Upper lobe of left lung (tissue), 6 donors: Measurements from ENCODE around the gene TAF3. TPM values are rescaled to one million over a fixed set of nuclear protein-coding genes. Genes with fewer than 3 reads are reported as not detected.

Experiments used
- ATAC-seq, 2 donors: fragments of 200-7000 bp; cut with Tn5 transposase; one replicate each; pipeline ENCODE4 v1.9.1; 2022; ENCODE audit warnings: mild to moderate bottlenecking in 2 of 2, moderate library complexity in 2 of 2; ENCODE audit not compliant: low FRiP score in 2 of 2
- DNase-seq, 2 donors: peaks; one replicate each; pipeline ENCODE4 v3.0.0-alpha.2; 2019 to 2020
- H3K27ac ChIP-seq, 4 donors: fragments of 200-600 bp; sonication (generic); one replicate each; pipeline ENCODE4 v1.5.1; 2016 to 2019
- H3K27me3 ChIP-seq, 4 donors: fragments of 200-600 bp; sonication (generic); one replicate each; pipeline ENCODE4 v1.5.1; 2017 to 2019
- H3K36me3 ChIP-seq, 4 donors: fragments of 200-600 bp; sonication (generic); one replicate each; pipeline ENCODE4 v1.5.1; 2016 to 2019
- H3K4me1 ChIP-seq, 4 donors: fragments of 200-600 bp; sonication (generic); one replicate each; pipeline ENCODE4 v1.5.1; 2018 to 2019
- H3K4me3 ChIP-seq, 4 donors: fragments of 200-600 bp; sonication (generic); one replicate each; pipeline ENCODE4 v1.5.1; 2017 to 2019; ENCODE audit warnings: mild to moderate bottlenecking in 2 of 4, moderate library complexity in 1 of 4
- H3K9me3 ChIP-seq, 4 donors: fragments of 200-600 bp; sonication (generic); one replicate each; pipeline ENCODE4 v1.5.1; 2018 to 2019
- CTCF ChIP-seq, 6 experiments: fragments of 450-650 bp in 4 of 6; fragments of 200-600 bp in 2 of 6; sonication (generic) in 2 of 6; IDR thresholded peaks; one replicate each; pipeline ENCODE4 v1.5.1; 2016 to 2019; ENCODE audit warnings: antibody characterized with exemption in 6 of 6
- EP300 ChIP-seq, 4 donors: sonication (generic); formaldehyde crosslinking; IDR thresholded peaks; one replicate each; pipeline ENCODE4 v1.5.1; 2017; ENCODE audit warnings: antibody characterized with exemption in 4 of 4, control low read depth in 2 of 4
- POLR2A ChIP-seq, 4 donors: fragments of 450-650 bp; IDR thresholded peaks; one replicate each; pipeline ENCODE4 v1.5.1; 2016 to 2017; ENCODE audit warnings: antibody characterized with exemption in 4 of 4, mild to moderate bottlenecking in 2 of 4
- POLR2AphosphoS5 ChIP-seq, 2 donors: sonication (generic); formaldehyde crosslinking; IDR thresholded peaks; one replicate each; pipeline ENCODE4 v1.5.1; 2017; ENCODE audit warnings: antibody characterized with exemption in 2 of 2
- WGBS, 2 donors: methylation state at CpG; one replicate each; pipeline ENCODE4 v1.1.5; 2017 to 2018; 5-methylcytosine and 5-hydroxymethylcytosine counted together
- total RNA-seq, 6 donors: library from RNA; depleted of rRNA in 4 of 6; stranded (reverse); fragments of >200 nt in 4 of 6; gene quantifications; one replicate each; pipeline versions ENCODE4 v1.1.0 to v1.2.1, GENCODE V29; 2016 to 2021
- donor health status: DM: no; HTN: no; CAD: no; lungs with moderate emphysema.
- donor health status: DM: no; HTN: yes; CAD: no; lungs with severe emphysema.

Gene TAF3
- total RNA-seq, 6 donors from 2014 or later = 6.8 to 16.8 (median 10.1) TPM

- Histone ChIP-seq H3K36me3 (no peaks in the 10 kb centered on the region), H3K9me3 (no peaks in the 10 kb centered on the region), H3K4me1 (no peaks in the 10 kb centered on the region), H3K27ac (no peak overlapping the region), H3K4me3 (no peak overlapping the region), H3K27me3 (no peaks in the 10 kb centered on the region)
- 62 to 76% methylated on average over 4 of the region's 4 CpGs for WGBS, 2 donors
- no peak for ATAC-seq
- no peak for DNase-seq
- TF ChIP-seq CTCF (IDR thresholded peaks at IDR 0.05) (no peak), POLR2A (IDR thresholded peaks at IDR 0.05) (no peak), POLR2AphosphoS5 (IDR thresholded peaks at IDR 0.05) (no peak), EP300 (IDR thresholded peaks at IDR 0.05) (no peak)
Measured at GRCh38 chr10:7876541-7877127, 58.3 kb downstream of the TAF3 start.

GRCh38 chr10:7881119-7881518 lies 62.8 kb downstream of the TAF3 start:
- DNase-seq (no peak), ATAC-seq (no peak)
- WGBS, 2 donors = 96 to 97% methylated on average over 3 of the region's 3 CpGs
- Histone ChIP-seq H3K27me3 (no peaks in the 10 kb centered on the region), H3K4me1 (no peaks in the 10 kb centered on the region), H3K27ac (no peak overlapping the region), H3K36me3 (no peaks in the 10 kb centered on the region), H3K9me3 (no peaks in the 10 kb centered on the region), H3K4me3 (no peak overlapping the region)
- TF ChIP-seq CTCF (IDR thresholded peaks at IDR 0.05) (no peak), POLR2A (IDR thresholded peaks at IDR 0.05) (no peak), EP300 (IDR thresholded peaks at IDR 0.05) (no peak), POLR2AphosphoS5 (IDR thresholded peaks at IDR 0.05) (no peak)

- TF ChIP-seq POLR2AphosphoS5 (IDR thresholded peaks at IDR 0.05) (no peak), CTCF (IDR thresholded peaks at IDR 0.05) (no peak)
- Histone ChIP-seq H3K36me3 (no peaks in the 10 kb centered on the region), H3K27me3 (no peaks in the 10 kb centered on the region), H3K9me3 (no peaks in the 10 kb centered on the region), H3K27ac (no peak overlapping the region), H3K4me3 (no peak overlapping the region), H3K4me1 (peaks cover 0 to 4% (median 0%) of the 10 kb centered on the region in 4 donors)
- ATAC-seq = no peak
- 86 to 88% methylated on average over 2 of the region's 2 CpGs for WGBS, 2 donors
- no peak for DNase-seq
Measured at GRCh38 chr10:7886056-7886455, 67.8 kb downstream of the TAF3 start.

- 77 to 80% methylated on average over 8 of the region's 8 CpGs for WGBS, 2 donors
- no peaks in the 10 kb centered on the region for H3K27me3 ChIP-seq
- ATAC-seq (no peak), DNase-seq (no peak)
- H3K4me1 ChIP-seq = peaks cover 3 to 10% (median 6%) of the 10 kb centered on the region in 4 donors
- no peaks in the 10 kb centered on the region for H3K36me3 ChIP-seq
- H3K27ac ChIP-seq = no peak overlapping the region
- no peak overlapping the region for H3K4me3 ChIP-seq
- no peaks in the 10 kb centered on the region for H3K9me3 ChIP-seq
- TF ChIP-seq POLR2A (IDR thresholded peaks at IDR 0.05) (no peak), EP300 (IDR thresholded peaks at IDR 0.05) (no peak), CTCF (IDR thresholded peaks at IDR 0.05) (no peak), POLR2AphosphoS5 (IDR thresholded peaks at IDR 0.05) (no peak)
Measured at GRCh38 chr10:7887174-7887816, 69.0 kb downstream of the TAF3 start.
